ENCODE data around the gene CLEC1A. TPM values are rescaled to one million over a fixed set of nuclear protein-coding genes. Genes with fewer than 3 reads are reported as not detected.

Gene CLEC1A
- polyA plus RNA-seq, 1 donor (not counting 4 experiments of a cell fraction or from before 2014, with no cell fraction given), result 0.05 TPM

- Histone ChIP-seq H3K9me3 (ENCODE audit: control insufficient read depth, low read depth, low read length) (no peaks in the 10 kb centered on the region), H3K4me3 (ENCODE audit: control insufficient read depth in 2 of 3, extremely low read depth in 1 of 3, insufficient read depth in 2 of 3, low read depth in 1 of 3, low read length in 3 of 3) (no peak within 1 kb of the TSS), H3K27ac (ENCODE audit: control insufficient read depth, insufficient read depth, low read length) (peak within 1 kb of the TSS; percentile 26), H3K9ac (ENCODE audit: control insufficient read depth, extremely low read depth, insufficient read depth, low read length) (no peak within 1 kb of the TSS), H3K4me2 (ENCODE audit: control insufficient read depth, extremely low read depth, insufficient read depth, low read depth, low read length) (peak within 1 kb of the TSS; percentile 16), H4K20me1 (ENCODE audit: control insufficient read depth, extremely low read depth, insufficient read depth, low read length) (no peaks in the 10 kb centered on the region), H3K79me2 (ENCODE audit: control insufficient read depth, insufficient read depth, low read length) (no peaks in the 10 kb centered on the region), H2AFZ (ENCODE audit: control insufficient read depth, low read length) (no peak within 1 kb of the TSS), H3K9me1 (ENCODE audit: control insufficient read depth, extremely low read depth, insufficient read depth, low read length) (no peaks in the 10 kb centered on the region), H3K36me3 (ENCODE audit: control insufficient read depth in 2 of 2, extremely low read depth in 1 of 2, insufficient read depth in 2 of 2, low read length in 2 of 2) (no peaks in the 10 kb centered on the region), H3K4me1 (ENCODE audit: control insufficient read depth, extremely low read depth, insufficient read depth, low read length) (peaks cover 11% of the 10 kb centered on the region), H3K27me3 (ENCODE audit: control insufficient read depth, extremely low read depth, insufficient read depth, low read length) (no peaks in the 10 kb centered on the region)
- FAIRE-seq (no peak), DNase-seq (ENCODE audit: low read depth, low spot score) (no peak)
- TF ChIP-seq EZH2 (IDR thresholded peaks at IDR 0.05; ENCODE audit: low read length) (no peak), CTCF (optimal IDR thresholded peaks at IDR 0.05 in 1 of 3, IDR thresholded peaks at IDR 0.05 in 1 of 3, conservative IDR thresholded peaks at IDR 0.05 in 1 of 3; ENCODE audit: extremely low read depth in 1 of 3, insufficient read depth in 2 of 3, low read length in 3 of 3) (no peak)
- dilution Hi-C loops (cut with MboI; ENCODE audit: extremely low pct_ligation_motif_present, low sequenced_read_pairs), result no loop called here
These were observed 68.3 kb downstream of the CLEC1A start, which contains the start of gene CLEC9A for GRCh38 chr12:10030446-10030845. Gene CLEC9A, plus strand, starts transcription at chr12:10030682. Its CDS starts 22,006 bp downstream, at chr12:10052688.

GRCh38 chr12:10027721-10028120 lies 71.1 kb downstream of the CLEC1A start:
- Histone ChIP-seq H3K4me1 (ENCODE audit: control insufficient read depth, extremely low read depth, insufficient read depth, low read length) (peaks cover 11% of the 10 kb centered on the region), H3K79me2 (ENCODE audit: control insufficient read depth, insufficient read depth, low read length) (no peaks in the 10 kb centered on the region), H3K9me3 (ENCODE audit: control insufficient read depth, low read depth, low read length) (no peaks in the 10 kb centered on the region), H3K4me3 (ENCODE audit: control insufficient read depth in 2 of 3, extremely low read depth in 1 of 3, insufficient read depth in 2 of 3, low read depth in 1 of 3, low read length in 3 of 3) (no peak overlapping the region), H3K9ac (ENCODE audit: control insufficient read depth, extremely low read depth, insufficient read depth, low read length) (no peak overlapping the region), H3K9me1 (ENCODE audit: control insufficient read depth, extremely low read depth, insufficient read depth, low read length) (no peaks in the 10 kb centered on the region), H3K36me3 (ENCODE audit: control insufficient read depth in 2 of 2, extremely low read depth in 1 of 2, insufficient read depth in 2 of 2, low read length in 2 of 2) (no peaks in the 10 kb centered on the region), H3K27me3 (ENCODE audit: control insufficient read depth, extremely low read depth, insufficient read depth, low read length) (no peaks in the 10 kb centered on the region), H4K20me1 (ENCODE audit: control insufficient read depth, extremely low read depth, insufficient read depth, low read length) (no peaks in the 10 kb centered on the region), H2AFZ (ENCODE audit: control insufficient read depth, low read length) (peak overlapping the region; percentile 88), H3K4me2 (ENCODE audit: control insufficient read depth, extremely low read depth, insufficient read depth, low read depth, low read length) (no peak overlapping the region), H3K27ac (ENCODE audit: control insufficient read depth, insufficient read depth, low read length) (no peak overlapping the region)
- dilution Hi-C loops (cut with MboI; ENCODE audit: extremely low pct_ligation_motif_present, low sequenced_read_pairs), result no loop called here
- peak; percentile 55 for FAIRE-seq
- no peak for DNase-seq (ENCODE audit: low read depth, low spot score)
- TF ChIP-seq CTCF (optimal IDR thresholded peaks at IDR 0.05 in 1 of 3, IDR thresholded peaks at IDR 0.05 in 1 of 3, conservative IDR thresholded peaks at IDR 0.05 in 1 of 3; ENCODE audit: extremely low read depth in 1 of 3, insufficient read depth in 2 of 3, low read length in 3 of 3) (no peak), EZH2 (IDR thresholded peaks at IDR 0.05; ENCODE audit: low read length) (no peak)
